Inferior parietal cortex (tissue), 1 donor: Measurements from ENCODE around the gene ZNF44.

Experiments
- DNase-seq: peaks from one replicate; pipeline ENCODE4 v3.0.0-alpha.2; 2016; ENCODE audit errors: extremely low spot score

Gene ZNF44

DNA sequence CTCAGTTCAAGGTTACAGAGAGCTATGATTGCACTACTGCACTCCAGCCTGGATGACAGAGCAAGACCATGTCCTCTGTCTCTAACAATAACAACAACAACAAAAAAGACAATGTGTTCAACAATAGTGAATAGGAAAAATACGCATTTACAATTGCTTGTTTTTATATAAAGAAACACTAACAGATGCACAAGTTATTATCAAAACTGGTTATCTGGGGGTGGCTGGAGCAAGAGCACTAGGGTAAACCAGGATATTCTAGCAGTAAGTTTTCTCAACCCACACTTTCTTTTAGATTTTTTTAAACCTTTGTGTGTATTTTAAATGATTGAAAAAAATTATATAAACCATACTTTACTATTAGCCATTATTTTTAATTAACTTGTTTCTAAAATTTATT is 33.1 kb downstream of the ZNF44 start:
- no peak for DNase-seq

DNA sequence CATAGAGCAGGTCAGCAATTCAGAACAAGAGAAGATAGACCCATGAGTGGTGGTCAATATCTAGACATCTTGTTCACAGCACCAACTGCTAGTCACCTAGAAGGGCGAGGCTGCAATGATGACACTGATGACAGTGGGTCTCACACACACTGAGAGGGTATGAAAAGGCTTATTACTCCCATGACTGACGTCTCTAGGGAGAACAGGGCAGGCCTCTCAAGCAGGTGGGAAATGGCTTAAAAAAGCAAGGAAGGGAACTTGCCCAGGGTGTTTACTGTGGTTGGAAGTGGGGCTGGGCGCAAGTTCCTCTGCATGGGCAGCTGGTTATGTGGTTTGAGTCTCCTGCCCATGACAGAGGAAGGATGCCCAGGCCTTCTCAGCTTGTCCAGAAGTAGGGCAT is 33.8 kb downstream of the ZNF44 start:
- DNase-seq, result no peak

DNA sequence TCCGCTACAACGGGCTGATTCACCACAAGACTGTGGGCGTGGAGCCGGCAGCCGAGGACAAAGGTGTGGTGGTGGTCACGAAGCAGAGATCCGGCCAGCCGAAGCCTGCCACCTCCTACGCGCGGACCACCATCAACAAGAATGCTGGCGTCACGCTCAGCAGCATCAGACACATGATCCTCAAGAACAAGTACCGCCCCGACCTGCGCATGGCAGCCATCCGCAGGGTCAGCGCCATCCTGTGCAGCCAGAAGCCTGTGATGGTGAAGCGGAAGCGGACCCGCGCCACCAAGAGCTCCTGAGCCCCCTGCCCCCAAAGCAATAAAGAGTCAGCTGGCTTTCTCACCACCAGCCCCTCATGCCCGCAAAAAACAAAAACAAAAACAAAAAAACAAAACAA is 34.4 kb downstream of the ZNF44 start:
- DNase-seq, result no peak

DNA sequence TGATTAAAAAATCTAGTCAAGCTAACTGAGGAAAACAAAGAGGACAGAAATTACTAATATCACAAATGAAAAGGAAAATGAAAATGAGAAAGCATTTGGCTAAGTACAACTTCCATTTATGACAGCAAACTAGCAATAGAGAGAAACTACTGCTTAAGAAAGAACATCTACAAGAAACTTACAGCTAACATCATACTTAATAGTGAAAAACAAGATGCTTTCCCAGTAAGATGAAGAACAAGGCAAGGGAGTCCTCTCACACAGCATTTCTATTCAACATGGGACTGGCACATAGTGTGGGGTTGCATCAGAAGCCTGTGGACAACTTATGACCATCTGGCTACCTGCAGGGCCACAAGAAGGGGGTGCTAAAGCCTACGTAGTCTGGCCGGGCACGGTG is 39.3 kb downstream of the ZNF44 start:
- no peak for DNase-seq

DNA sequence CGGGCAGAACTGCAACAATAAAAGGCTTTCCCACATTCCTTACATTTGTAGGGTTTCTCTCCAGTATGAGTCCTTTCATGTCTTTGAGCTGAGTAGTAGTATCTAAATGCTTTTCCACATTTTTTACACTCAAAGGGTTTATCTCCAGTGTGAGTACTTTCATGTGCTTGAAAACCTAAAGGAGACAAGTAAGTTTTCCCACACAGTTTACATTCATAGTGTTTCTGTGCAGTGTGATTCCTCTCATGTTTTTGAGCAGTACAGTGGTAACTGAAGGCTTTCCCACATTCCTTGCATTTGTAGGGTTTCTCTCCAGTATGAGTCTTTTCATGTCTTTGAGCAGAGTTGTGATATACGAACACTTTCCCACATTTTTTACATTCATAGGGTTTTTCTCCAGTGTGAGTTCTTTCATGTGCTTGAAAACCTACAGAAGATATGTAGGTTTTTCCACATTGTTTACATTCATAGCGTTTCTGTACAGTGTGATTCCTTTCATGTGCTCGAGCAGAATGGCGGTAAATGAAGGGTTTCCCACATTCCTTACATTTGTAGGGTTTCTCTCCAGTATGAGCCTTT is 47.0 kb downstream of the ZNF44 start:
- DNase-seq, result no peak

DNA sequence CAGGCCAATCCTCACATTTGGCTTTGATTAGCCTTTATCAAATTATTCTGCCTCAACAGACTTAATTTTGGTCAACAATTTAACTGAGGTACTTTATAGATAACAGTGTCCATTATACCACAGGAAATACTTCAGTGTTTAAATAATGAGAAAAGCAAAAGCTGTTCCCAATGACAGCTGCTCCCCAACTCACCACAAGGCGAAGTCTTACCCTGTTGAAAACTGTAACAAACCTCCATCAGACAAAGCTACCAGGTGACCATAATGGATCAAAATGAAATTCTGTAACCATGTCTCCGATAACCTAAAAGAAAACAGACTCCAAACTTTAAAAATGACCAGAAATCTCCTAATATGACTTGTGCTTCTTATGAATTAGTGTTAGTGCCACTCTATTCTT is 50.3 kb downstream of the ZNF44 start:
- DNase-seq, result no peak

DNA sequence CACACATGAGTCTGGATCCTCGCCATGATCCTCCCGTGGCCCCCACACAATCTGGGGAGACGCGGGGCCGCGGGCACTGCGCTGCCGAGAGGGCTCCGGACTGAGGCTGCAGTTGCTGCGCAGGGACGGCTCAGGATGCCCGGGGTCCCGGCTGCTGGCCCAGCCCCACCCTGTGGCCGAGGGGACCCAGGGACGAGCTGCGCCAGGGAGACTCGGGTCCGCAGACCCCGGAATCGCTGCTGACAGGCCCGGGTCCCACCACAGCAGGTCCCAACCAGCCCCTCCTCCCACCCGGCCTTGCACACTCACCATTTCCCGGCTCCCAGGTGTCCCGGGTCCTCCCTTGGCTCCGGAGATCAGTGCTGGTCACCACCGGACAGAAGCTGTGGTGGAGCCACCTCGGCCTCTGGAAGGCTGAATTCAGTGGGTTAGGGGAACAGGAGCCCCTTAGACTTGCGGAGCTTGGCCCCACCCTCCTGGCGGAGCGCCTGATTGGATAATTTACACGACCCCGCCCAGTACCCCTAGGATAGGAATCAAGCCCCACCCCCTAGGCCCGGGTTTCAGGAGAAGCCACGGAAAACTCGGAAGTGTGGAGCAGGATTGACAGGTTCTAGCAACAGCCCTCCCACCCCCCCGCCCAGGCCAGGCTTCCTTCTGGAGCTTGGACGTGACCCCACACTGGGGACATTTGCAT is 57.4 kb downstream of the ZNF44 start:
- DNase-seq, result no peak

DNA sequence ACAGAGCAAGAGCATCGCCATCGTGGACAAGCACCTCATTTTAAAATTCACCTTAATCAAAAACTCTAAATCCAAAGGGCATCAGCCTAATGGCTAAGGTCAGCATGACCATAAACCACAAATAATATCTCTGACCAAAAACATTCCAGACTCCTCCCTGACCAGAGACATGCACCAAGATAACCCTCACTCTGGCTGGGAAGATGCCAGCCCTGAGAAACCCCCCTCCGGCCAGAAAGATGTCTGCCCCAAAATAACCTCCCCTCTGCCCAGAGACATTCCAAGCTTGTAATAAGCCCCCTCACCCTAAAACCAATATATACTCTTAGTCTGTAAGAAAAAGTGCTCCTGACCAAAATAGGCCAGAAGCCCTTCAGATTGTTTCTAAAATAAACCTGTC is 61.7 kb downstream of the ZNF44 start:
- no peak for DNase-seq

DNA sequence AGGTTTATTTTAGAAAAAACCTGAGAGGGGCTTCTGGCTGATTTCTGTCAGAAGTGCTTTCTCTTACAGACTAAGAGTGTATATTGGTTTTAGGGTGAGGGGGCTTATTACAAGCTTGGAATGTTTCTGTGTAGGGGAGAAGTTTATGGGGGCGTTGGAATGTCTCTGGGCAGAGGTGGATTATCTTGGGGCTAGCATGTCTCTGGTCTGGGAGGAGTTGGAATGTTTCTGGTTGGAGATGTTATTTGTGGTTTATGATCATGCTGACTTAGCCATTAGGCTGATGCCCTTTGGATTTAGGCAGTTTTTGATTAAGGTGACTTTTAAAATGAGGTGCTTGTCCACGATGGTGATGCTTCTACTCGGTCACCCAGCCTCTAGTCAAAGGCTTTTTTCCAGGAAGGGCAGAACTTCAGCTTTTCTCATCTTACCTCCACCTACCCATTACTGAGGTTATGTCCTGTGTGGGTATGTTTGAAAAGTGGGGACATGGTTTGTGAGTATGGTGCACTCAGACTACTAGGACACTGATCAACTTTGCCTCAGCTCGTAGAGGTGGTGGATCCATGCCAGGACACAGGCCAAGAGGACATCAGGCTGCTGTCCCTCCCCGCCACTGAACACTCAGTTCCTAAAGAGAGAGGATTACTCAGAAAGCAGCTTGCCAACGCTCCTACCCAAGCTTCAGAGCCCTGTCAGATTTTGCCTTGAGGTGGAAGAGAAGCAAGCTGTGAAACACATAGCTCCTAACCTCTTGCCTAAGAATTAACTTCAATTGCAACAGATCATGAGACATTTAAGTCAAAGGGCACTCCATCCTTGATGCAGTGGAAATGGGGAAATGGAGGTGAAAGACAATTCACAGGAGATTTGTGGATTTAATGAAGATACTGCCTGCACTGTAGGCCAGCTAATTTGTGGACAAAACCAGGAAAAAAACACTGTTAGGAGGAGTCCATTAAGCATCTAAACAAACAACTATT is 63.6 kb downstream of the ZNF44 start:
- DNase-seq, result no peak

DNA sequence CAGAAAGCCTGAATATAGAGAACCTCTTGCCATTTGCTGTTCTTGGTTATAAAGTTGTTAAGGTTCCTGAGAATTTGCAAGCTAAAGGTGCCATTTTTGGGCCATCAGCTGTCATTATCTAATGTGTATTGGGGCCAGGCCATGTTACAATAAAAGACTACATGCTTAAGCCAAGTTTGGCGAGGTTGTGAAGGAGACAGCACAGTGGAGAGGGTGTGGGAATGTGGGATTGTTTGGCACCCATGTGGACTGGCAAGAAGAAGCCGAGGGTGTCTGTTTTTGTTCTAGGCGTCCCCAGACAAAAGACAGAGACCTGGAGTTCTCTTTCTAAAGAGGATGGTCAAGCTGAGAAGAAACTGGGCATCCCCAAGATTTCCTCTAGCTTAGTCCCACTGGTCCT is 64.7 kb downstream of the ZNF44 start:
- DNase-seq, result no peak

DNA sequence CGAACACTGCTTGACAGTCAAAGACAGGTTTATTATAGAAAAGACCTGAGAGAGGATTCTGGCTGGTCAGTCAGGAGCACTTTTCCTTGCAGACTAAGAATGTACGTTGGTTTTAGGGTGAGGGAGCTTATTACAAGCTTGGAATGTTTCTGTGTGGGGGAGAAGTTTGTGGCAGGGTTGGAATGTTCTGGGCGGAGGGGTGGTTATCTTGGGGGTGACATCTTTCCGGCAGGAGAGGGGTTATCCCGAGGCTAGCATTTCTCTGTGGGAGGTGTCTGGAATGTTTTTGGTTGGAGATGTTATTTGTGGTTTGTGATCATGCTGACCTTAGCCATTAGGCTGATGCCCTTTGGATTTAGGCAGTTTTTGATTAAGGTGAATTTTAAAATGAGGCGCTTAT is 70.0 kb downstream of the ZNF44 start:
- DNase-seq, result no peak

DNA sequence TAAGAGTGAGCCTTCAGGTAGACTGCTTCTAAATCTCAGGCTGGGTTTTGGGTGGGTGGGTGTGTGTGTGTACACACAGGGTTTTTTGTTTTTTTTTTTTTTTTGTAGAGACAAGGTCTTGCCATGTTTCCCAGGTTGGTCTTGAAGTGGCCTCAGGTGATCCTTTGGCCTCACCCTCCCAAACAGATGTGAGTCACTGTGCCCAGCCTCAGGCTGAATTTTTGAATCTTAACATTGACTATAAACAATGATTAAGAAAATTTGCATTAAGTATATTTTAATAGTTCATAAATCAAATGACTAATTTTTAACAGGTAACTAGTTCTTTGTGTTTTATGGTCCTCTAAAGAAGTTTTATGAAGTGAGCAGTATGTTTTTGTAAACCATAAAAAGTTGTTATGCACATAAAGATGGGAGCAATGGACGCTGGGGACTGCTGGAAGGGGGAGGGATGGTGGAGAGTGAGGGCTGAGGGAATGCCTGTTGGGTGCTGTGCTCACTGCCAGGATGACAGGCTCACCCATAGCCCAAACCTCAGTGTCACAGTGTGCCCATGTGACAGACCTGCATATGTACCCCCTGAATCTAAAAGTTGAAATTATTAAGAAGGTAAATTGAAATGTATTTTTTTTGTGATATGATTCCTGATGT is 71.6 kb downstream of the ZNF44 start:
- DNase-seq, result no peak
